GM19467 (cell line): ENCODE data around the gene TP53I3.
"Not testable (repeated sequence)": the region's sequence is repeated elsewhere in the genome, so short reads cannot be mapped to it uniquely, and the experiment has no call there.

Experiments
- ATAC-seq: cut with Tn5 transposase; IDR thresholded peaks from one replicate; pipeline ENCODE4 v1.9.1; 2021; ENCODE audit warnings: mild to moderate bottlenecking, moderate library complexity; ENCODE audit not compliant: unreplicated experiment

The TP53I3 gene

GRCh38 chr2:24054366-24055010, 30.1 kb downstream of the TP53I3 start:
- no peak for ATAC-seq

- ATAC-seq: no peak
These were observed 31.7 kb downstream of the TP53I3 start for GRCh38 chr2:24052951-24053350.

DNA sequence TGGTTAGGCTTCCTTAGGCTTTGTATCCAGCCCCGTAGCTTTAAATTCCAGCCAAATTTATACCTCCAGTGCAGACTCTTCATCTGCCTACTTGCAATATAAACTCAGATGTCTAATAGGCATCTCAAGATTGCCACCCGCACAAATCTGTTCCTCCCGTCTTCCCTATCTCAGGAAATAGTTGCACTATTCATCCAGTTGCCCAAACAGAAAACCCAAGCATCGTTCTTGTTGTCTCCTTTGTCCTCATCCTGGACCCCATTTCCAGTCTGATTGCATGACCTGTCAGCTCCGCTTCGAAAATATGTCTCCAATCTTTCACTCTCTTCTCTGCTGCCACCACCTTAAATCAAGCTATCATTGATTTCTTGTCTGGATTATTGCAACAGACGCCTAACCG, 32.8 kb downstream of the TP53I3 start:
- ATAC-seq: no peak

GRCh38 chr2:24050041-24050979, 34.3 kb downstream of the TP53I3 start:
- ATAC-seq: no peak

DNA sequence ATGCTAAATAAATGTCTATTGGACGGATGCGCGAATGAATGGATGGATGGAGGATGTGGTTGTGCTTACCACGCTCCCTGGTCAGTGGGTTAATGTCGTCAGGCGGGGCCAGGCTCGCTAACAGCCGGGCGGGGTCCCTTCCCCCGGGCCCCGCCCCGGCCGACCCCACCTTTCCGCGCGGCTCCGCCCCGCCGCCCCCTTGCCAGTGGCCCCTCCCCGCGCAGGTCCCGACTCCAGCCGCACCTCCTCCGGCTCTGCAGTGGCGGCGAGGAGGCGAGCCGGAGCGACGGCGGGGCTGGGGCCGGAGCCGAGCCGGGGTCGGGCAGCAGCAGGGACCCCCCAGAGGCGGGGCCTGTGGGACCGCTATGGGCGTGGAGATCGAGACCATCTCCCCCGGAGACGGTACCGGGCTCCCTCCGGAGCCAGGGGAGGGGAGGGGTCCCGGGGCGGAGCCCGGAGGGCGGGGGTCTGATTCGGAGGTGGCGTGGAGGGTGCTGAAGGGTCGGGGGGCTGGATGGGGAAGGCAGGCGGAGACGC, 35.1 kb downstream of the TP53I3 start, which contains the start of gene FKBP1B:
FKBP1B (plus strand) TSS at position 257 of the 537 bp plus-strand sequence; CDS start at position 366, 109 bp downstream.
- no peak for ATAC-seq

- ATAC-seq: no peak
These were observed 35.7 kb downstream of the TP53I3 start for GRCh38 chr2:24048769-24049484.

GRCh38 chr2:24047703-24048033, 37.0 kb downstream of the TP53I3 start:
- ATAC-seq: no peak

GRCh38 chr2:24046930-24047702, 37.5 kb downstream of the TP53I3 start, which contains the start of gene WDCP:
Gene WDCP, minus strand, starts transcription at chr2:24047391. Its CDS starts 7,897 bp downstream, at chr2:24039494.
- peak; percentile 100 for ATAC-seq

- ATAC-seq: no peak
These were observed 38.1 kb downstream of the TP53I3 start for GRCh38 chr2:24046599-24046929.

DNA sequence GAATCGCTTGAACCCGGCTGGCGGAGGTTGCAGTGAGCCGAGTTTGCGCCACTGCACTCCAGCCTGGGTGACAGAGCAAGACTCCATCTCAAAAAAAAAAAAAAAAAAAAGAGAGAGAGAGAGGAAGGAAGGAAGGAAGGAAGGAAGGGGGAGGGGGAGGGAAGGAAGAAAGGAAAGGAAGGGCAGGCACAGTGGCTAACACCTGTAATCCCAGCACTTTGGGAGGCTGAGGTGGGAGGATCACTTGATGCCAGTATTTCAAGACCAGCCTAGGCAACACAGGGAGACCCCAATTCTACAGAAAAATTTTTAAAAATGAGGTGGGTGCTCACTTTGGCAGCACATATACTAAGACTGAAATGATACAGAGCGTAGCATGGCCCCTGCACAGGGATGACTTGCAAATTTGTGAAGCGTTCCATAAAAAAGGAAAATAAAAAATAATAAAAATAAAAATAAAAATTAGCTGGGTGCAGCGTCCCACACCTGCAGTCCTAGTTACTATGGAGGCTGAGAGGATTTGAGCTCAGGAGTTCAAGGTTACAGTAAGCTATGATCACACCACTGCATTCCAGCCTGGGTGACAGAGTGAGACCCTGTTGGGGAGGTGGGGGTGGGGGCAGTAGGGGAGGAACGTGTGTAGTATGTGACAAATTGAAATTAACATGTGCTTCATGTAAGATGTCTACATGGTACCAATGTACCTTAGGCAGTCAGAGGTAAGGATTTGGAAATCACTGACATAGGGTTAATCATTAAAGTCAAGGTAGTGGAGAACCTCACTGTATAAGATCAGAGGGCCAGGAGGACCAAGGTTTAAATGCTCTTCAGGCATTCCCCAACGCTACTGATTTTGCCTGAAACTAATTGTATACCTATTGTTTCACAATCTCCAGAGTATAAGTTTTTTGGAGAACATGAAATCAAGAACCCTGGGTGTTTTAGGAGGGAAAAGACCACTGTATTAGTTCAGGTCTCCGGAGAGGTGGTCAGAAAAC, 38.8 kb downstream of the TP53I3 start:
- ATAC-seq: no peak

DNA sequence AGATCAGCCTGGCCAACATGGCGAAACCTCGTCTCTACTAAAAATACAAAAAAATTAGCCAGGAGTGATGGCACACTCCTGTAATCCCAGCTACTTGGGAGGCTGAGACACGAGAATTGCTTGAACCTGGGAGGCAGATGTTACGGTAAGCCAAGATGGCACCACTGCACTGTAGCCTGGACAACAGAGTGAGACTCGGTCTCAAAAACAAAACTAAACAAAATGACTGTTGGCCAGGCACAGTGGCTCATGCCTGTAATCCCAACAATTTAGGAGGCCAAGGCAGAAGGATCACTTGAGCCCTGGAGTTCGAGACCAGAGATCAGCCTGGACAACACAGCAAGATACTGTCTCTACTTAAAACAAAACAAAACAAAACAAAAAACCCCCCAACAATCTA, 41.5 kb downstream of the TP53I3 start:
- not testable (repeated sequence) for ATAC-seq

- no peak for ATAC-seq
These were observed 44.1 kb downstream of the TP53I3 start for GRCh38 chr2:24040511-24040910.

- no peak for ATAC-seq
These were observed 45.7 kb downstream of the TP53I3 start for GRCh38 chr2:24038786-24039499.
